Natural killer cell treated with Interleukin-12 subunit alpha and Interleukin-12 subunit beta and Interleukin-15 and Interleukin-18, amount 100 ng/mL, for 72 hours (primary cell): ENCODE measurements around the gene MMRN1. TPM values are rescaled to one million over a fixed set of nuclear protein-coding genes. Genes with fewer than 3 reads are reported as not detected.

Source experiments
- ATAC-seq, 2 donors: fragments of 150-1000 bp; cut with Tn5 transposase in 1 of 2; sonication (Bioruptor Pico), chemical (Tn5 transposase) in 1 of 2; 2 replicates each; pipeline ENCODE4 v1.10.0; 2021
- DNase-seq: peaks from one replicate; pipeline ENCODE4 v3.0.0; 2022; ENCODE audit warnings: low spot score
- H3K27ac Mint-ChIP-seq, 2 donors: 1 replicate in 1 of 2; 2 replicates in 1 of 2; pipeline ENCODE4 v1.8.0; 2022; ENCODE audit warnings: mixed read lengths in 2 of 2, mild to moderate bottlenecking in 1 of 2, moderate library complexity in 1 of 2
- H3K27me3 Mint-ChIP-seq, 2 donors: 1 replicate in 1 of 2; 2 replicates in 1 of 2; pipeline ENCODE4 v1.8.0; 2022; ENCODE audit warnings: mixed read lengths in 2 of 2
- H3K36me3 Mint-ChIP-seq: one replicate; pipeline ENCODE4 v1.8.0; 2022; ENCODE audit warnings: mixed read lengths
- H3K4me1 Mint-ChIP-seq, 2 donors: 1 replicate in 1 of 2; 2 replicates in 1 of 2; pipeline ENCODE4 v1.8.0; 2022; ENCODE audit warnings: low read depth in 2 of 2, mixed read lengths in 2 of 2, mild to moderate bottlenecking in 1 of 2
- H3K4me3 Mint-ChIP-seq: one replicate; pipeline ENCODE4 v1.8.0; 2022; ENCODE audit warnings: mixed read lengths
- H3K9me3 Mint-ChIP-seq: 2 replicates; pipeline ENCODE4 v1.8.0; 2022; ENCODE audit warnings: mixed read lengths
- total RNA-seq, 2 donors: library from RNA; stranded (reverse); gene quantifications; one replicate each; pipeline ENCODE4 v1.2.3, GENCODE V29; 2022

MMRN1 gene
- total RNA-seq, 2 donors from 2014 or later, result 0.17 to 0.31 TPM

DNA sequence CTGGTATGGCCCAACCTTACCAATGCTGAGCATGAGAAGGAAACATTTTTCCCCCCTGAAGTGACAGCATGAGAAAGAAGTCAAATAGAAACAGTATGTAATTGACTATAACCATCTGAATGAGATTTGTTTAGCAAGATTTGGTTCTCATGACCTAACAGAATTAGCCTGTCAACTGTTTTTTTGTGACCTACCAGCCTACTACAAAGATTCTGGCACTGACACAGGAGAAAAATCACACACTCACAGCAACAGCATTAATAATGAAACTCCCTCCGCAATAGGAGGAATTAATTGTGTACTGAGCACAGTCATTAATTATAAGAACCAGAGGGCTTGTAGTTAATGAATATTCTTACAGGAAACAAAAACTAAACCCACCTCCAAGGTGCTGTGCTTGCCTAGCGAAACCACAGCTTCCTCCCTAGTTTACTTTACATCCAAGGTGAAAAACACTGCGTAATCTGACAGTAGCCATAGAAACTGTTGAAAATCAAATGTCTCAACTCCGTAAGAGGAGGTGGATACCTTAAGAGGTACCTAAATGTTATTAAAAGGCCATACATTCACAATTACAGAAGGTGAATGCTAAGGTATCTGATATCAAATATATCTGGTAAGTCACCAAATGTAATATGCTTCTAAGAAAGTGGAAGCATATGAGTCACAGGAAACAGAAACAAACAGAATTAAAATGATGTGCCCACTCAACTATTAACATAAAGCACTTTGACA, 34.9 kb downstream of the MMRN1 start:
- DNase-seq (no peak), ATAC-seq (peak; percentile 27 to 65)
- H3K36me3 Mint-ChIP-seq, result no peaks in the 10 kb centered on the region
- no peaks in the 10 kb centered on the region for H3K27me3 Mint-ChIP-seq
- H3K27ac Mint-ChIP-seq, result no peak overlapping the region
- peak overlapping the region; percentile 30 for H3K4me3 Mint-ChIP-seq
- peaks cover 10% of the 10 kb centered on the region for H3K9me3 Mint-ChIP-seq
- peaks cover 0 to 14% of the 10 kb centered on the region in 2 donors for H3K4me1 Mint-ChIP-seq

GRCh38 chr4:89939546-89939945, 44.9 kb downstream of the MMRN1 start:
- no peaks in the 10 kb centered on the region for H3K36me3 Mint-ChIP-seq
- H3K27ac Mint-ChIP-seq, result no peak overlapping the region
- no peaks in the 10 kb centered on the region for H3K4me1 Mint-ChIP-seq
- H3K27me3 Mint-ChIP-seq, result no peaks in the 10 kb centered on the region
- DNase-seq, result no peak
- H3K9me3 Mint-ChIP-seq, result no peaks in the 10 kb centered on the region
- ATAC-seq, result no peak
- H3K4me3 Mint-ChIP-seq, result no peak overlapping the region

DNA sequence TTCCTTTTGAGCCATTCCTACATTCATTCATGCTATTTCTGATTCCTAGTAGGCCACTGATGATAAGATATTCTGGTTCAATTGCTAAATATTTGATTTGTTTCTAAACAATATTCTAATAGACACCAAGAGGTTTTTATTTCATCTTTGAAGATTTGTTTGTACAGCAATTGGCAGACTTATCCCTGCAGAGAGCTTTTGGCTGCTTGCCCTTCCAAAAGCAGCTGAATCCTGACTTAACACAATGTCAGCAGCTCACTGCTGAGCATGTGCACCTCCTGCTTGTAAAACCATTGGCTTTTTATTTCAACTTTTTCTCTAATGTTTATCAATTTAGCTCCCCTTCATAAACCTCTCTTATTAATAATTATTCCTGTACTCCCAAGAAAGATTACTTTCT, 45.3 kb downstream of the MMRN1 start:
- Mint-ChIP-seq H3K27me3 (no peaks in the 10 kb centered on the region), H3K27ac (no peak overlapping the region), H3K36me3 (no peaks in the 10 kb centered on the region), H3K4me1 (no peaks in the 10 kb centered on the region), H3K9me3 (no peaks in the 10 kb centered on the region), H3K4me3 (no peak overlapping the region)
- ATAC-seq, result no peak
- DNase-seq, result no peak

DNA sequence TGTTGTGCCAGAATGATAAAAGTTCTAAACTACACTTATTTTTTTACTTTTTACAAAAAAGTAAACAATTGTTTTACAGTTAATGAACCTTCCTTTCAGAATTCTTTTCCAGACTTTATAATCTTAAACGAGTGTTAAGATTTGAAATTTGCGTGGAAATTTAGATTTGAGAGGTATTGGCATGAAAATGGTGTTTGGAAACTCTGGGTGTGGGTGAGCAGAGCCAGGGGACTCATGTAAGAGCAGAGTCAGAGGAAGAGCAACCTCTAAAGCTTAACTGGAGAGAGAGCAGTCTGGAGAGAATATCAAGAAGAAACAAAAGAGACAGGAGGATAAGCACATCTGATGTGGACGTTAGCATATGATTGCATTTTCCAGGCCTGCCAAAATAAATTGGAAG, 48.2 kb downstream of the MMRN1 start:
- Mint-ChIP-seq H3K27ac (no peak overlapping the region), H3K36me3 (no peaks in the 10 kb centered on the region), H3K9me3 (no peaks in the 10 kb centered on the region), H3K4me3 (no peak overlapping the region), H3K4me1 (no peaks in the 10 kb centered on the region), H3K27me3 (peaks cover 0 to 2% of the 10 kb centered on the region in 2 donors)
- no peak for DNase-seq
- no peak for ATAC-seq

GRCh38 chr4:89949782-89950387, 55.2 kb downstream of the MMRN1 start:
- DNase-seq (no peak), ATAC-seq (no peak)
- H3K9me3 Mint-ChIP-seq, result no peaks in the 10 kb centered on the region
- H3K4me3 Mint-ChIP-seq, result no peak overlapping the region
- H3K36me3 Mint-ChIP-seq, result no peaks in the 10 kb centered on the region
- peaks cover 0 to 2% of the 10 kb centered on the region in 2 donors for H3K27me3 Mint-ChIP-seq
- no peaks in the 10 kb centered on the region for H3K4me1 Mint-ChIP-seq
- no peak overlapping the region for H3K27ac Mint-ChIP-seq

DNA sequence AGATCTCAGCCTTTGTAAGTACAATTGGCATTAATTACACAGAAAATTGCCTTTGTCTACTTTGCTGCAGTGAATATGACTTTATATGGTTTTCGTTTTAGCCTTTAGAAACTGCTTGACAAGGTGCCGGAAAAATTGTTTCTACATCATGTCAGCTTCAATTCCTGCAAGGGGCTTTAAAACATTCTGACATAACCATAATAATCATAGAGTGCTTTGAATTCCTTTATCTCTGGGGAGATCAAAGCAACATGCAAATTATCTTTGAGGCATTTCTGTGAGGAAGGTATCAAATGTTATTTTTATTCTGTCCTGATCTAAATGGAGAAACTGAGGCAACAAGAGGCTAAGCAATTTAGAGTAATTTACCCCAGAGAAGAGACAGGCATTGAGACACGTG, 57.8 kb downstream of the MMRN1 start:
- Mint-ChIP-seq H3K9me3 (no peaks in the 10 kb centered on the region), H3K27me3 (peaks cover 0 to 4% of the 10 kb centered on the region in 2 donors), H3K36me3 (no peaks in the 10 kb centered on the region), H3K4me3 (no peak overlapping the region), H3K27ac (no peak overlapping the region), H3K4me1 (no peaks in the 10 kb centered on the region)
- ATAC-seq, result no peak
- DNase-seq, result no peak

- Mint-ChIP-seq H3K27me3 (peaks cover 0 to 6% of the 10 kb centered on the region in 2 donors), H3K27ac (no peak overlapping the region), H3K4me3 (no peak overlapping the region), H3K36me3 (no peaks in the 10 kb centered on the region), H3K9me3 (no peaks in the 10 kb centered on the region), H3K4me1 (no peaks in the 10 kb centered on the region)
- DNase-seq (no peak), ATAC-seq (no peak)
Observed at GRCh38 chr4:89954906-89955695, 60.4 kb downstream of the MMRN1 start.

GRCh38 chr4:89957046-89957926, 62.6 kb downstream of the MMRN1 start:
- Mint-ChIP-seq H3K36me3 (no peaks in the 10 kb centered on the region), H3K9me3 (no peaks in the 10 kb centered on the region), H3K27me3 (peaks cover 0 to 6% of the 10 kb centered on the region in 2 donors), H3K4me1 (no peaks in the 10 kb centered on the region), H3K27ac (no peak overlapping the region), H3K4me3 (no peak overlapping the region)
- no peak for DNase-seq
- ATAC-seq, result no peak

GRCh38 chr4:89981789-89982334, 87.2 kb downstream of the MMRN1 start:
- Mint-ChIP-seq H3K9me3 (peaks cover 3% of the 10 kb centered on the region), H3K36me3 (no peaks in the 10 kb centered on the region), H3K27me3 (no peaks in the 10 kb centered on the region), H3K4me3 (no peak overlapping the region), H3K27ac (no peak overlapping the region), H3K4me1 (no peaks in the 10 kb centered on the region)
- ATAC-seq (no peak), DNase-seq (no peak)

GRCh38 chr4:89988268-89988667, 93.6 kb downstream of the MMRN1 start:
- no peaks in the 10 kb centered on the region for H3K4me1 Mint-ChIP-seq
- ATAC-seq (no peak), DNase-seq (no peak)
- peaks cover 6% of the 10 kb centered on the region for H3K9me3 Mint-ChIP-seq
- H3K27me3 Mint-ChIP-seq, result peaks cover 0 to 3% of the 10 kb centered on the region in 2 donors
- no peaks in the 10 kb centered on the region for H3K36me3 Mint-ChIP-seq
- H3K27ac Mint-ChIP-seq, result no peak overlapping the region
- no peak overlapping the region for H3K4me3 Mint-ChIP-seq

GRCh38 chr4:89992744-89993143, 98.1 kb downstream of the MMRN1 start:
- Mint-ChIP-seq H3K36me3 (no peaks in the 10 kb centered on the region), H3K9me3 (peaks cover 3% of the 10 kb centered on the region), H3K4me1 (no peaks in the 10 kb centered on the region), H3K27me3 (peaks cover 5 to 8% of the 10 kb centered on the region in 2 donors), H3K4me3 (no peak overlapping the region), H3K27ac (no peak overlapping the region)
- no peak for ATAC-seq
- no peak for DNase-seq

DNA sequence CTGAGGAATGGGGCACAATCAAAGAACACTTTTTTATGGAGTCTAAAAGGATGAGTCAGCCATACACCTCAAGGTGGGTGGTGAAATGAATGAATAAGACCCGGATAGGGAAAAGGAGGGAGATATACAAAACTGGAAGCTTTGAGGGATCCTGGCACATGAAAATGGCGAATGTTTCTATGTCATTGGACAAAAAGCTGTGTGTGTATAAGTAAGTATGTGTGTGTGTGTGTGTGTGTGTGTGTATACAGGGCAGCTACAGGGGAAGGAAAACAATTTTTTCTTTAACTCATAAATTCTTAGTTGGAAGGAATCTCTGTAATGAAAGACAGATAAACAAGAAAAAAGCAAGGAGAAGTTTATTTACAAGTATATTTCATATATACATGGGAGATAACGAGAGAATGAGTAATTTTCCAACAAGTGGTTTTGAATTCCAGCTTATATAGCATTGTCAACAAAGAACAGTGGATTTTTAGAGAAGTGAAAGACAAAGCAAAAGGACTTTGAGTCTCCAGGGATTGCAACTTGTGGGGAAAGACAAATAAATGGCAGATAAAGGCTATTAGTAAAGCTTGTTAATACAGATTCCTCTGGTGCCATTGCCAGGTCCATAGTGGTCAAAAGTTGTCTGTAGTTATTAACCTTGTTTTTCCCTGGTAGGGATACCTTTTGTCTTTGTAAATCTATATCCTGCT, 99.7 kb downstream of the MMRN1 start:
- Mint-ChIP-seq H3K4me1 (no peaks in the 10 kb centered on the region), H3K27ac (no peak overlapping the region), H3K9me3 (no peaks in the 10 kb centered on the region), H3K36me3 (no peaks in the 10 kb centered on the region), H3K4me3 (no peak overlapping the region), H3K27me3 (peaks cover 6 to 8% of the 10 kb centered on the region in 2 donors)
- ATAC-seq, result no peak
- no peak for DNase-seq

DNA sequence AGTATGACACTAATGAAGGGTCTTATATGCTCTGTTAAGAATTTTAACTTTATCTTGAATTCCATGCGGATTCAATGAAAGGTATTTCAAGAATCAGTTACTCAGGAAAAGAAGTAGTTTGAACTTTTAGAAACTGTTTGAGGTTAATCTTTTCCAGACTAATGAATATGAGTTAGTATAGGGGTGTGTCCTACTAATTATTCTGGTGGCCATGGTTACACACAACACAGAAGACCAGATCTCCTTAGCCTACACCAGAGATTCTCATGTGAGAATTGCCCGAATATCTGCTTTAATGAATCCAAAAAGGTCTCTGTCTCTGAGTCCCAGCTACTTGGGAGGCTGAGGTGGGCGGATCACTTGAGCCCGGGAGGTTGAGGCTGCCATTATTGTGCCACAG, 100.4 kb downstream of the MMRN1 start:
- Mint-ChIP-seq H3K36me3 (no peaks in the 10 kb centered on the region), H3K9me3 (no peaks in the 10 kb centered on the region), H3K4me3 (no peak overlapping the region), H3K27ac (no peak overlapping the region), H3K27me3 (peaks cover 6 to 8% of the 10 kb centered on the region in 2 donors), H3K4me1 (no peaks in the 10 kb centered on the region)
- ATAC-seq (no peak), DNase-seq (no peak)
